Retina (tissue), 1 donor: ENCODE results near the gene MYL5.

Experiments used
- DNase-seq: peaks from one replicate; pipeline ENCODE4 v3.0.0-alpha.2; 2016

The MYL5 gene

DNA sequence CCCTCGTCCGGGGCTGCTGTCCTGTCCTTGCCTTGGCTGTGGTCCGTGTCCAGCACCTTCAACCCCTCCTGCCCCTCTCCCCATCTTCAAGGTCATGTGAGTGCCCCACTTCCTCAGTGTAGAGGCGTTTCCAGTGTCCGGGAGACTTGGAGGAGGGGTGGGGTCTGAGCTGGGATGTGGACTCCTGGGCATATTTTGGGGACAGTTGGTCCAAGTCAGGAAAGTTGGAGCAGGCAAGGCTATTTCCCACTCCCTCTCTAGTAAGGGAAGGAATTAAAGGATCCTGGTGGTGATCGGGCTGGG is 34.2 kb downstream of the MYL5 start:
- DNase-seq, result no peak

DNA sequence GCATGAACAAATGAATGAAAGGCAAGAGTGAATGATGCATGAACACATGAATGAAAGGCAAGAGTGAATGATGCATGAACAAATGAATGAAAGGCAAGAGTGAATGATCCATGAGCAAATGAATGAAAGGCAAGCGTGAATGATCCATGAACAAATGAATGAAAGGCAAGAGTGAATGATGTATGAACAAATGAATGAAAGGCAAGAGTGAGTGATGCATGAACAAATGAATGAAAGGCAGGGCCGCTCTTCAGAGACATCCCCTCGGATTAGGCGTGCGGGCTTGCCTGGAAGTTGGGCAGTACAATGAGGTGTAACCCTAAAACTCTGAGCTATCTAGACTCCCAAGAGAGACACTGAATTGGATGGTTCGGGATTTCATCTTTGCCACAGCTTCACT is 35.0 kb downstream of the MYL5 start:
- no peak for DNase-seq

DNA sequence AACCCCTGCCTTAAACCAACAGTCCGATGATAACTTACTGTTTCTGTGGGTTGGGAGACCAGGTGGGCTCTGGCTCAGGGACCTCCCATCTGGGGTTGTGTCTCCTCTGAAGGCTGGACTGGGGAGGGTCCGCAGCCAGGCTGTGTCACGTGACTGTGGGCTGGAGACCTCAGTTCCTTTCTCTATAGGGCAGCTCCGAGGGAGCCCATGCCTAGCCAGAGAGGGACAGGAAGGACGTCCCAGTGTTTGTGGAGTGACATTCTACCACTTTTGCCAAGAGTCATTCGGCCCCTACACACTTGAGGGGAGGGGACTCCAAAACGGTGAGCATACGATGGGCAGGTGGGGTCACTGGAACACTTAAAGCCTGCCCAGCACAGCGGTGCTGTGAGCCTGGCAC is 35.8 kb downstream of the MYL5 start:
- DNase-seq, result no peak

- DNase-seq, result no peak
These were observed 36.6 kb downstream of the MYL5 start for GRCh38 chr4:710916-711315.

DNA sequence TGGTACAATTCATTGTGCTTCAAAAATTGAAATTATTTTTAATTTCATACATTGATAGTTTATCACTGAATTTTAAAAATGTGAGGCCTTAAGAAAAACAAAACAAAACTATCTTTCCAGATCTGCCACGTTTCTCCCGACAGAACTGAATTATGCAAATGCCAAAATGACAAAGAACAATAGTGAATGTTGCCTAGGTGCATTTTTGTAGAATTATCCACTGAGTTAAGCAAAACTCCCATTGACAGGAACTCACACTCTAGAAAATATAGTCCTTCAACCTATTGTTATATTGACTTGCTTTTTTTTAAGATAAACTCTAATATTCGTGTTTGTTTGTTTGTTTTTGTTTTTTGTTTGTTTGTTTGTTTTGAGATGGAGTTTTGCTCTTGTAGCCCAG is 37.8 kb downstream of the MYL5 start:
- no peak for DNase-seq

DNA sequence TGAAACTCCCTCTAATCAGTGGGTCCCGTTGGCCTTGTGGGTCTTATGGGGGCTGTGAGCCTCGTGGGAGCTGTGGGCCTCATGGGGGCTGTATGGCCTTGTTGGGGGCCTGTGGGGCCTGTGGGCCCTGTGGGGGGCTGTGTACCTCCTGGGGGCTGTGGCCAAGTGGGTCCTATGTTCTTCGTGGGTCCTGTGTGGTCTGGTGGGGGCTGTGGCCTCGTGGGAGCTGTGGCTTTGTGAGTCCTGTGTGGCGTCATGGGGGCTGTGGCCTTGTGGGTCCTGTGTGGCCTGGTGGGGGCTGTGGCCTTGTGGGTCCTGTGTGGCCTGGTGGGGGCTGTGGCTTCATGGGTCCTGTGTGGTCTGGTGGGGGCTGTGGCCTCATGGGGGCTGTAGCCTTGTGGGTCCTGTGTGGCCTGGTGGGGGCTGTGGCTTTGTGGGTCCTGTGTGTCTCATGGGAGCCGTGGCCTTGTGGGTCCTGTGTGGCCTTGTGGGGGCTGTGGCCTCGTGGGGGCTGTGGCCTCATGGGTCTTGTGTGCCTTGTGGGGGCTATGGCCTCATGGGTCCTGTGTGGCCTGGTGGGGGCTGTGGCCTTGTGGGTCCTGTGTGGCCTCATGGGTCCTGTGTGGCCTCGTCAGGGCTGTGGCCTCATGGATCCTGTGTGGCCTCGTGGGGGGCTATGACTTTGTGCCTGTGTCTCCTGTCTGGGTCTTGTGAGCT is 38.7 kb downstream of the MYL5 start:
- DNase-seq, result no peak

DNA sequence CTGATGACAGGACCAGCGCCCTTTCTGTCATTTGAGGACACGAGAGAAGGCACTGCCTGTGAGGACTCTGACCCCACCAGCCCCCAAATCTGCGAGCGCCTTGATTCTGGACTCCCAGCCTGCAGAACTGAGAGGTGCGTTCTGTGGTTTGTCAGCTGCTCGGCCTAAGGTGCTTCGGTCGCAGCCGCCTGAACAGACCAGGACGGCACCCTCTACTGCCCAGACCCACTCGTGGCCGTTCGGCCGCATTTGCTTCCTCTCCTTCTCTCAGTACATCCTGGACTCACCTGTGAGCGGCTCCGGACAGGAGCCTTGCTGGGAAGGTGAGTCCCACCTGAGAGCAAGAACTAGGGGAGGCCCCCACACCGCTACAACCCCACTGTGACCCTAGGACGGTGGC is 39.7 kb downstream of the MYL5 start:
- no peak for DNase-seq

DNA sequence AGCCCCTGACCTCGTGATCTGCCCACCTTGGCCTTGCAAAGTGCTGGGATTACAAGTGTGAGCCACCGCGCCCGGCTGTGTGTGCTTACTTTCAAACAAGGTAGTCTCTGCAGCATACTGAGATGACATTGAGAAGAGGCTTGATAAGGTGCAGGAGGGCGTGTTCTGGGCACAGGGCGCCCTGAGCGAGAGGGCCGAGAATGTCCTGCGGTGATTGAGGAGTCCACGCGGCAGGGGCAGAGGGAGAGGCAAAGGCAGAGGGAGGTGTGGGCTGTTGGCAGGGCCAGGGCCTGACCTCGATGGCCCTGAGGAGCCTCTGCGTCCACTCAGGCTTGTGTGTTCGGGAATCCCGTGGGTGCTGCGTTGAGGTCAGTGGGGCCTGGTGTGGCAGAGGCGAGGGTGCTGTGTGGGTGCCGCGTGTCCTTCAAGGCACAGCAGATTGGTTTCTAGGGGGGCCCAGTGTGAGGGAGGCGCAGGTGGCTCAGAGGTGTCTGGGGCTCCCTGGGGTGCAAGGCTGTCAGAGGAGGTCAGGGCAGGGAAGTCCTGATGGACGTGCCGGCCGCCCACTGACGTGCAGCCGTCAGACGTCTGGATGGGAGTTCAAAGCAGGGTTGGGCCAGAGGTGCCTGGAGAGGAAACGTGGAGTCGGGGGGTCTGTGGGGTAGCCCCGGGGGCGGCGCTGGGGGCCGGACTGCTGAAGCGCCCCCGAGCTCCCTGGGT is 43.4 kb downstream of the MYL5 start:
- peak; percentile 28 for DNase-seq

GRCh38 chr4:718460-718859 is 44.1 kb downstream of the MYL5 start:
- DNase-seq, result no peak

DNA sequence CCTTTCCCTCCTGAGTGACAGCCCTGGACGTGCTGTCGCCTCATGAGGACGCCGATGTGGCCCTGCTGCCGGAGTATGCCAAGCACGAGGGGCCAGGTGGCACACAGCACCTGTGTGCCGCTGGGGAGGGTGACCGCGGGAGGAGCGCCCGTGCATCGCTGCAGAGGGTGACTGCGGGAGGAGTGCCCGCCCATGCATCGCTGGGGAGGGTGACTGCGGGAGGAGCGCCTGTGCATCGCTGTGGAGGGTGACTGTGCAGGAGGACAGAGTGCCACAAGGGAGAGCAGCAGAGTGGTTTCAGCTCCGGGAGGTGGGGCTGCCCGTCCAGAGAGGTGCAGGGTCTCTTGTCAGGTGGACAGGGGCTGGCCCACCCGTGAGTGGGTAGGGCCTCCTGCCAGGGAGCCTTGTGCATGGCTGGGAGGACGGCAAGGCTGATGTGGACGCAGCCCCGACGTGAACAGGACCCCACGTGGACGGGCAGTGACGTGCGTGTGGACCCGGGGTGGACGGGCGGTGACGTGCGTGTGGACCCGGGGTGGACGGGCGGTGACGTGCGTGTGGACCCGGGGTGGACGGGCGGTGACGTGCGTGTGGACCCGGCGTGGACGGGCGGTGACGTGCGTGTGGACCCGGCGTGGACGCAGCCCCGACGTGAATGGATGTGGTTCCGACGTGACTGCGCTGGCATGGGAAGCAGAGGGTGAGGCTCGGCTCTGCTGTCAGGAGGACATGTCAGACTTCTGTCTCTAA is 45.9 kb downstream of the MYL5 start:
- DNase-seq, result no peak

DNA sequence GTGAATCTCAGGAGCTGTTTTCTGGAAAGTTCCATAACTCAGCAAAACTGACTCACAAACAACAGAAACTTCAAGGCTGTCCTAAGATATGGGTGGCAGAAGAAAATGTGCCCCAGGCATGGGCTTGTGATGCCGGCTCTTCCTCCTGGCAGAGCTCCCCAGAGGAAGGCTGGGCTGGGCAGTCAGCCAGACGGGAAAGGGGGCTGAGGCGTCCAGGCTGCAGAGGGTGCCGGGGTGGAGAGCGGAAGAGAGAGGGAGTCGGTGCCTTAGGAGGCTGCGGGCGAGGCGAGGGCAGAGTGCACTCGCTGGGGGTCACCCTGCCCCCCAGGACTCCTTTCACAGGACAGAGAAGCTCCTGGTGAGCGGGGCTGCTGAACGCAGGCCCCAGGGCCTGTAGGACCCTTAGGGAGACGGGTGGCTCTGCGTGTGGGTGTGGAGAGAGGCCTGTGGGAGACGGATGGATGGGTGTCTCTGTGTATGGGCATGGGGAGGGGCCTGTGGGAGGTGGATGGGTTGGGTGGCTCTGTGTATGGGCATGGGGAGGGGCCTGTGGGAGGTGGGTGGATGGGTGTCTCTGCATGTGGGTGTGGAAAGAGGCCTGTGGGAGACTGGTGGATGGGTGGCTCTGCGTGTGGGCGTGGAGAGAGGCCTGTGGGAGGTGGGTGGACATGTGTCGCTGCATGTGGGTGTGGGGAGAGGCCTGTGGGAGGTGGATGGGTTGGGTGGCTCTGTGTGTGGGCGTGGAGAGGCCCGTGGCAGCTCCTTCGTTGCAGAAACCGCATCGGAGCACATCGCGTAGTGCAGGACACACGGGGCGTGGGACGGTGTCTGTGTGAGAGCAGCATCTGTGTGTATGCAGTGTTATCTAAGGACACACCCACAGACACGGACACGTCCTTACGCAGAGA is 47.2 kb downstream of the MYL5 start:
- DNase-seq, result no peak

- DNase-seq, result no peak
These were observed 47.9 kb downstream of the MYL5 start for GRCh38 chr4:722169-722725.

DNA sequence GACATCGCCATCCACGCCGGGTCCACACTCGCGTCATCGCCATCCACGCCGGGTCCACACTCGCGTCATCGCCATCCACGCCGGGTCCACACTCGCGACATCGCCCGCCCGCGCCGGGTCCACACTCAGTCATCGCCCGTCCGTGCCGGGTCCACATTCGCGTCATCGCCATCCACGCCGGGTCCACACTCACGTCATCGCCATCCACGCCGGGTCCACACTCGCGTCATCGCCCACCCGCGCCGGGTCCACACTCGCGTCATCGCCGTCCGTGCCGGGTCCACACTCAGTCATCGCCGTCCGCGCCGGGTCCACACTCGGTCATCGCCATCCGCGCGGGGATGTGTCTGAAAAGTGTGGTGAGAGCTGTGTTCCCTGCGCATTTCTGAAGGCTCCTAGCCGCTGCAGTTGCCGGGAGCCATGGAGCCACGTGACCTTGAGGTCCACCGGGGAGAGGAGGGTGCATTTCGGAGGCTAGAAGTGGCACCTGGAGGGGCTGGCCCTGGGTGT is 48.6 kb downstream of the MYL5 start:
- DNase-seq, result no peak

GRCh38 chr4:723751-724530 is 49.6 kb downstream of the MYL5 start:
- DNase-seq, result no peak

DNA sequence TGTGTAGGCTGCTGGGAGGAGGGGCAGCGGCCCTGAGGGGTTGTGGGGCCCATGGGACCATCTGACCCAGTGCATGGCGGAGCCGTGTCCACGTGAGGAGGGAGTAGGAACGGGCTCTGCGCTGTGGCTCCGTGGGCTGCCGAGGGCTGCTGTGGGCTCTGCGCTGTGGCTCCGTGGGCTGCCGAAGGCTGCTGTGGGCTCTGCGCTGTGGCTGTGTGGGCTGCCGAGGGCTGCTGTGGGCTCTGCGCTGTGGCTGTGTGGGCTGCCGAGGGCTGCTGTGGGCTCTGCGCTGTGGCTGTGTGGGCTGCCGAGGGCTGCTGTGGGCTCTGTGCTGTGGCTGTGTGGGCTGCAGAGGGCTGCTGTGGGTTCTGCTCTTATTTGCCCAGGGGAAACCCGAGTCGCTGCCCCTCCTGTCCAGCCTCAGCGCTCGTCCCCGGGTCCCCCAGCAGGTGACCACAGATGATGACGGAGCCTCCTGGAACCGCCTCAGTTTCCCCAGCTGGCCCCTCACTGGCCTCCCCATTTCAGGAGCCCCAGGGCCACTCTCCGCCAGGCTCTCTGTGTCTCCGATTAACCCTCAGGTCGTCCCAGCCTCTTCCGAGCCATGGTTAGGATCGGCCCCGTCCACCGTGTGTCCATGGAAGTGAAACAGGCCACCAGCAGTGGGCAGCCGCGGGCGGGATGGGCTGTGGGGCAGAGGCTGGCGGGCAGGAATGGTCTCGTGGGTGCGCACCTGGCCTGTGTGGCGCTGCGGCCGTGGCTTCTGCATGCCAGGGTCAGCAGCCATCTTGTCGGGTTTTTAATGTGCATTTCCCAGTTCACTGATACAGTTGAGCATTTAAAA is 51.3 kb downstream of the MYL5 start:
- no peak for DNase-seq

- peak; percentile 21 for DNase-seq
These were observed 52.0 kb downstream of the MYL5 start for GRCh38 chr4:726235-726787.

GRCh38 chr4:726838-727237 is 52.5 kb downstream of the MYL5 start:
- DNase-seq, result peak; percentile 31

DNA sequence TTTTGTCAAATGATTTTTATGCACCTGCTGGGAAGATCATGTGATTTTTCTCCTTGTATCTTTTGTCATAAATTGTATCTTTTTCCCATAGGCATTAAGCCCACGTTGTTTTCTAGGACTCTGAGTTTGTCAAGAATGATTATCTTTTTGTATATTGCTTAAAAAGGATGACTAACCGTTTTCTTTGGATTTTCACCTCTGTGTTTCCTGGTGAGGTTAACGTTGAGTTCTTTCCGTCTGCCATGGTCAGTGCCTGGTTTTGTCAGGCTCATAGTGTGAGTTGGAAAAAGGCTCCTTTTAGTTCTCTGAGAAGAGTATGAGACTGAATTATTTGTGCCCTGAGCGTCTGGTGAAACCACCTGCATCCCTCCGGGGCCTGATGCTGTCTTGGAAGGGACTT is 53.2 kb downstream of the MYL5 start:
- DNase-seq, result no peak

GRCh38 chr4:729336-730315 is 55.3 kb downstream of the MYL5 start:
- no peak for DNase-seq
